ENCODE results near the gene ZNF485.

DNA sequence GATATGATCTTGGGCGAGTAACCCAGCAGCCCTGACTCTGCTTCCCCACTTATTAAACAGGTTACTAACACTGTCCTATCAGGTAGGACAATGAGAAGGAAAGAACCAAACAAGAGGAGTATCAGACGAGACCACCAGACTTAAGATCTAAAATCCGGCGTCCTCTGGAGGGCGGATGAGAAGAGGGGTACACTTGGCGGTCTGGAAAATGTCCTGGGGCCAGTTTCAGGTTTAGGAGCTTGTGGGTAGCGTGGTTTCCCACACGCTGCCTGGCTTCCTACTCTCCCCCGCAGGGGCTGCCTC is 41.8 kb downstream of the ZNF485 start:
- TF ChIP-seq, protein P1, sequence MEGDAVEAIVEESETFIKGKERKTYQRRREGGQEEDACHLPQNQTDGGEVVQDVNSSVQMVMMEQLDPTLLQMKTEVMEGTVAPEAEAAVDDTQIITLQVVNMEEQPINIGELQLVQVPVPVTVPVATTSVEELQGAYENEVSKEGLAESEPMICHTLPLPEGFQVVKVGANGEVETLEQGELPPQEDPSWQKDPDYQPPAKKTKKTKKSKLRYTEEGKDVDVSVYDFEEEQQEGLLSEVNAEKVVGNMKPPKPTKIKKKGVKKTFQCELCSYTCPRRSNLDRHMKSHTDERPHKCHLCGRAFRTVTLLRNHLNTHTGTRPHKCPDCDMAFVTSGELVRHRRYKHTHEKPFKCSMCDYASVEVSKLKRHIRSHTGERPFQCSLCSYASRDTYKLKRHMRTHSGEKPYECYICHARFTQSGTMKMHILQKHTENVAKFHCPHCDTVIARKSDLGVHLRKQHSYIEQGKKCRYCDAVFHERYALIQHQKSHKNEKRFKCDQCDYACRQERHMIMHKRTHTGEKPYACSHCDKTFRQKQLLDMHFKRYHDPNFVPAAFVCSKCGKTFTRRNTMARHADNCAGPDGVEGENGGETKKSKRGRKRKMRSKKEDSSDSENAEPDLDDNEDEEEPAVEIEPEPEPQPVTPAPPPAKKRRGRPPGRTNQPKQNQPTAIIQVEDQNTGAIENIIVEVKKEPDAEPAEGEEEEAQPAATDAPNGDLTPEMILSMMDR (IDR thresholded peaks at IDR 0.05), result no peak
- no peak for TF ChIP-seq POLR2A (IDR thresholded peaks at IDR 0.05)
